Prostate gland (tissue), 2 donors: ENCODE results near the gene OR2A12. TPM values are rescaled to one million over a fixed set of nuclear protein-coding genes. Genes with fewer than 3 reads are reported as not detected.

ENCODE experiments used
- DNase-seq: peaks from one replicate; pipeline ENCODE4 v3.0.0-alpha.2; 2019; ENCODE audit warnings: low spot score
- H3K27ac ChIP-seq, 2 donors: fragments of 200-600 bp; sonication (generic); 2 replicates each; pipeline ENCODE4 v1.5.1; 2017 to 2019
- H3K27me3 ChIP-seq: fragments of 200-600 bp; sonication (generic); replicated peaks from 2 replicates; pipeline ENCODE4 v1.5.1; 2019; ENCODE audit not compliant: insufficient read depth
- H3K36me3 ChIP-seq, 2 donors: fragments of 200-600 bp; sonication (generic); 1 replicate in 1 of 2; 2 replicates in 1 of 2; pipeline versions ENCODE4 v1.5.1 to v1.8.1; 2017 to 2019
- H3K4me1 ChIP-seq: fragments of 200-600 bp; sonication (generic); replicated peaks from 2 replicates; pipeline ENCODE4 v1.5.1; 2019
- H3K4me3 ChIP-seq, 2 donors: fragments of 200-600 bp; sonication (generic); 2 replicates each; pipeline ENCODE4 v1.5.1; 2017 to 2019
- H3K9me3 ChIP-seq: fragments of 200-600 bp; sonication (generic); 2 replicates; pipeline ENCODE4 v1.5.1; 2017
- CTCF ChIP-seq, 4 experiments: fragments of 200-600 bp in 2 of 4; fragments of 450-650 bp in 2 of 4; sonication (generic) in 2 of 4; IDR thresholded peaks; 1 replicate in 3 of 4; 2 replicates in 1 of 4; pipeline ENCODE4 v1.5.1; 2016 to 2019; ENCODE audit warnings: antibody characterized with exemption in 4 of 4, mild to moderate bottlenecking in 2 of 4, moderate library complexity in 2 of 4
- POLR2A ChIP-seq: fragments of 450-650 bp; IDR thresholded peaks from one replicate; pipeline ENCODE4 v1.6.1; 2016; ENCODE audit warnings: antibody characterized with exemption, mild to moderate bottlenecking
- POLR2AphosphoS5 ChIP-seq: sonication (generic); formaldehyde crosslinking; IDR thresholded peaks from one replicate; pipeline ENCODE4 v1.6.1; 2017; ENCODE audit warnings: antibody characterized with exemption
- WGBS: methylation state at CpG from one replicate; pipeline ENCODE4 v1.1.5; 2018; 5-methylcytosine and 5-hydroxymethylcytosine counted together
- intact Hi-C: fragments of 100-400 bp; cut with DNase I; formaldehyde crosslinking; loops from one replicate; pipeline ENCODE4 v1.14.2; 2022
- total RNA-seq, 2 donors: library from RNA; depleted of rRNA; stranded (reverse); fragments of >200 nt; gene quantifications; one replicate each; pipeline ENCODE4 v1.1.0, GENCODE V29; 2016

Gene OR2A12
- total RNA-seq, result not detected

- WGBS, result 91% methylated on average over 2 of the region's 2 CpGs
- Histone ChIP-seq H3K9me3 (no peaks in the 10 kb centered on the region), H3K4me3 (no peak within 1 kb of the TSS), H3K27me3 (no peaks in the 10 kb centered on the region), H3K4me1 (no peaks in the 10 kb centered on the region), H3K27ac (no peak within 1 kb of the TSS), H3K36me3 (no peaks in the 10 kb centered on the region)
- no peak for DNase-seq
- intact Hi-C loops, result no loop called here
- no peak for TF ChIP-seq POLR2A
- TF ChIP-seq CTCF (IDR thresholded peaks at IDR 0.05), result no peak
- TF ChIP-seq POLR2AphosphoS5, result no peak
Observed at GRCh38 chr7:144085978-144086377, at the start of gene OR2A12. Gene OR2A12, plus strand, starts transcription at chr7:144086278. Its CDS starts 8,830 bp downstream, at chr7:144095108.

GRCh38 chr7:144036302-144036885 lies 49.7 kb upstream of the OR2A12 start:
- TF ChIP-seq POLR2A (no peak), POLR2AphosphoS5 (no peak), CTCF (IDR thresholded peaks at IDR 0.05) (no peak)
- Histone ChIP-seq H3K4me3 (no peak overlapping the region), H3K9me3 (no peaks in the 10 kb centered on the region), H3K27ac (no peak overlapping the region), H3K4me1 (no peaks in the 10 kb centered on the region), H3K27me3 (no peaks in the 10 kb centered on the region), H3K36me3 (no peaks in the 10 kb centered on the region)
- intact Hi-C loops, result no loop called here
- 94% methylated on average over 1 of the region's 1 CpG for WGBS
- no peak for DNase-seq

- Histone ChIP-seq H3K9me3 (no peaks in the 10 kb centered on the region), H3K36me3 (no peaks in the 10 kb centered on the region), H3K4me3 (no peak overlapping the region), H3K4me1 (no peaks in the 10 kb centered on the region), H3K27me3 (no peaks in the 10 kb centered on the region), H3K27ac (no peak overlapping the region)
- no peak for TF ChIP-seq POLR2A
- no peak for TF ChIP-seq CTCF (IDR thresholded peaks at IDR 0.05)
- no peak for TF ChIP-seq POLR2AphosphoS5
- intact Hi-C loops, result no loop called here
- DNase-seq, result no peak
- 73% methylated on average over 1 of the region's 1 CpG for WGBS
Observed at GRCh38 chr7:144037414-144038035, 48.6 kb upstream of the OR2A12 start.

- intact Hi-C loops, result no loop called here
- Histone ChIP-seq H3K27ac (no peak overlapping the region), H3K9me3 (no peaks in the 10 kb centered on the region), H3K36me3 (no peaks in the 10 kb centered on the region), H3K4me3 (no peak overlapping the region), H3K4me1 (no peaks in the 10 kb centered on the region), H3K27me3 (no peaks in the 10 kb centered on the region)
- DNase-seq, result no peak
- 58% methylated on average over 4 of the region's 4 CpGs for WGBS
- TF ChIP-seq POLR2A (no peak), POLR2AphosphoS5 (no peak), CTCF (IDR thresholded peaks at IDR 0.05) (no peak)
Observed at GRCh38 chr7:144038887-144039286, 47.2 kb upstream of the OR2A12 start.

- Histone ChIP-seq H3K27me3 (no peaks in the 10 kb centered on the region), H3K27ac (no peak within 1 kb of the TSS), H3K4me3 (no peak within 1 kb of the TSS), H3K9me3 (no peaks in the 10 kb centered on the region), H3K4me1 (no peaks in the 10 kb centered on the region), H3K36me3 (no peaks in the 10 kb centered on the region)
- DNase-seq, result no peak
- no peak for TF ChIP-seq CTCF (IDR thresholded peaks at IDR 0.05)
- TF ChIP-seq POLR2AphosphoS5, result no peak
- no peak for TF ChIP-seq POLR2A
- intact Hi-C loops, result no loop called here
- 13% methylated on average over 1 of the region's 1 CpG for WGBS
Observed at GRCh38 chr7:144048648-144049047, 37.4 kb upstream of the OR2A12 start, which contains the start of gene OR2A5. Gene OR2A5, plus strand, starts transcription at chr7:144048948. Its CDS starts 1,454 bp downstream, at chr7:144050402.
